B cell (primary cell): ENCODE results near the gene GPR180. TPM values are rescaled to one million over a fixed set of nuclear protein-coding genes. Genes with fewer than 3 reads are reported as not detected.

ENCODE experiments used
- ATAC-seq: fragments of 200-7000 bp; cut with Tn5 transposase; one replicate; pipeline ENCODE4 v1.10.0; 2021; ENCODE audit warnings: low read depth, mild to moderate bottlenecking, moderate number of reproducible peaks, moderate library complexity
- CTCF ChIA-PET: fragments of 350-600 bp; sonication (Branson Sonifier 250); formaldehyde crosslinking; loops from one replicate; lab custom pipeline; 2021; ENCODE audit warnings: antibody characterized with exemption, inconsistent platforms; lab: Charles Lee
- POLR2A ChIA-PET: fragments of 350-600 bp; sonication (Branson Sonifier 250); formaldehyde crosslinking; loops from one replicate; lab custom pipeline; 2021; ENCODE audit warnings: antibody characterized with exemption; lab: Charles Lee
- DNase-seq: peaks from one replicate; pipeline ENCODE4 v3.0.0; 2013
- H2AFZ ChIP-seq: 2 replicates; pipeline ENCODE4 v1.6.1; 2012; ENCODE audit warnings: mild to moderate bottlenecking, low read depth, low read length; ENCODE audit not compliant: insufficient read depth, poor library complexity, severe bottlenecking
- H3K27ac ChIP-seq, 2 donors: 1 replicate in 1 of 2; 2 replicates in 1 of 2; pipeline ENCODE4 v1.5.1; 2012 to 2013; ENCODE audit warnings: low read length in 2 of 2, mild to moderate bottlenecking in 2 of 2, moderate library complexity in 1 of 2
- H3K27me3 ChIP-seq, 4 experiments: fragments of 200-600 bp in 1 of 4; sonication (generic) in 1 of 4; replicated peaks in 1 of 4; 1 replicate in 2 of 4; 2 replicates in 2 of 4; pipeline versions ENCODE4 v1.6.1 to v1.7.0; 2013 to 2016; ENCODE audit warnings: low read length in 3 of 4, mild to moderate bottlenecking in 2 of 4, mixed read lengths in 1 of 4, moderate library complexity in 1 of 4; ENCODE audit not compliant: insufficient read depth in 4 of 4, control insufficient read depth in 3 of 4; ENCODE audit errors: control extremely low read depth in 1 of 4
- H3K36me3 ChIP-seq, 2 experiments: replicated peaks in 1 of 2; 1 replicate in 1 of 2; 2 replicates in 1 of 2; pipeline versions ENCODE4 v1.6.1 to v1.7.1; 2013; ENCODE audit warnings: low read length in 1 of 2; ENCODE audit not compliant: insufficient read depth in 2 of 2, control insufficient read depth in 1 of 2; ENCODE audit errors: control extremely low read depth in 1 of 2, extremely low read depth in 1 of 2
- H3K4me1 ChIP-seq, 2 donors: fragments of 200-600 bp in 1 of 2; sonication (generic) in 1 of 2; 1 replicate in 1 of 2; 2 replicates in 1 of 2; pipeline versions ENCODE4 v1.5.1 to v1.6.1; 2013 to 2017; ENCODE audit warnings: low read length in 2 of 2; ENCODE audit not compliant: control insufficient read depth in 2 of 2, insufficient read depth in 2 of 2
- H3K4me2 ChIP-seq: replicated peaks from 2 replicates; pipeline ENCODE3; 2012; ENCODE audit warnings: mild to moderate bottlenecking, low read depth, low read length; ENCODE audit not compliant: poor library complexity, severe bottlenecking
- H3K4me3 ChIP-seq, 5 experiments: fragments of 200-600 bp in 1 of 5; sonication (generic) in 1 of 5; 1 replicate in 3 of 5; 2 replicates in 2 of 5; pipeline versions ENCODE4 v1.5.1 to v1.7.0; 2011 to 2016; ENCODE audit warnings: low read length in 4 of 5, mild to moderate bottlenecking in 4 of 5, low read depth in 2 of 5, control low read depth in 1 of 5, moderate library complexity in 1 of 5; ENCODE audit not compliant: insufficient read depth in 1 of 5; ENCODE audit errors: control extremely low read depth in 1 of 5, extremely low read depth in 1 of 5
- H3K79me2 ChIP-seq: fragments of 200-600 bp; sonication (generic); one replicate; pipeline ENCODE4 v1.6.0; 2016; ENCODE audit warnings: low read length; ENCODE audit not compliant: control insufficient read depth, insufficient read depth
- H3K9ac ChIP-seq: fragments of 200-600 bp; sonication (generic); 2 replicates; pipeline ENCODE4 v1.6.1; 2017; ENCODE audit warnings: mild to moderate bottlenecking, low read length, moderate library complexity
- H3K9me3 ChIP-seq, 3 donors: one replicate each; pipeline versions ENCODE4 v1.6.1 to v1.7.1; 2013; ENCODE audit warnings: low read length in 2 of 3; ENCODE audit not compliant: control insufficient read depth in 2 of 3, insufficient read depth in 1 of 3; ENCODE audit errors: control extremely low read depth in 1 of 3
- H4K20me1 ChIP-seq: 2 replicates; pipeline ENCODE4 v1.6.0; 2012; ENCODE audit warnings: mild to moderate bottlenecking, low read length; ENCODE audit not compliant: insufficient read depth, control insufficient read depth, poor library complexity, severe bottlenecking
- H3K27ac Mint-ChIP-seq: one replicate; pipeline ENCODE4 v1.8.0; 2021; ENCODE audit warnings: mixed read lengths
- H3K27me3 Mint-ChIP-seq: one replicate; pipeline ENCODE4 v1.8.0; 2021; ENCODE audit warnings: mixed read lengths
- H3K4me1 Mint-ChIP-seq: one replicate; pipeline ENCODE4 v1.8.0; 2021; ENCODE audit warnings: mixed read lengths
- H3K4me3 Mint-ChIP-seq: one replicate; pipeline ENCODE4 v1.8.0; 2021; ENCODE audit warnings: mixed read lengths
- H3K9me3 Mint-ChIP-seq: one replicate; pipeline ENCODE4 v1.8.0; 2022; ENCODE audit warnings: mixed read lengths; ENCODE audit not compliant: insufficient read depth
- EZH2 ChIP-seq: IDR thresholded peaks from 2 replicates; pipeline ENCODE4 v1.6.1; 2012; ENCODE audit warnings: borderline replicate concordance, low read depth, mild to moderate bottlenecking, moderate library complexity, low read length; ENCODE audit not compliant: insufficient read depth, poor library complexity, severe bottlenecking
- WGBS: methylation state at CpG from one replicate; pipeline ENCODE4 v1.1.5; 2013; ENCODE audit warnings: missing lambda C conversion rate; ENCODE audit not compliant: insufficient coverage; 5-methylcytosine and 5-hydroxymethylcytosine counted together
- intact Hi-C: fragments of 100-400 bp; cut with micrococcal nuclease; formaldehyde crosslinking; loops from one replicate; pipeline ENCODE4 v1.10.0; 2022
- polyA plus RNA-seq: library from polyadenylated mRNA; depleted of rRNA; stranded (reverse); fragments of >200 nt; gene quantifications from 2 replicates; pipeline ENCODE4 v1.2.3, GENCODE V29; 2012
- total RNA-seq, 2 donors: library from RNA; stranded (reverse); fragments of 120-200 nt in 1 of 2; gene quantifications; 1 replicate in 1 of 2; 2 replicates in 1 of 2; pipeline versions ENCODE4 v1.2.3 to v1.2.4, GENCODE V29; 2013 to 2022
- TF ChIP-seq, protein P1 (sequence below): fragments of 200-600 bp; IDR thresholded peaks from one replicate; pipeline ENCODE4 v1.8.0; 2022; ENCODE audit warnings: antibody characterized with exemption, mild to moderate bottlenecking

GPR180 gene
- total and polyA plus RNA-seq, 2 donors (not counting 1 experiment from before 2014, with no cell fraction given), result 1.2 to 4.7 TPM

- Mint-ChIP-seq H3K27me3 (peaks cover 31% of the 10 kb centered on the region), H3K4me1 (no peaks in the 10 kb centered on the region), H3K9me3 (no peaks in the 10 kb centered on the region), H3K27ac (no peak overlapping the region), H3K4me3 (no peak overlapping the region)
- no peak overlapping the region for H3K4me2 ChIP-seq
- ChIA-PET POLR2A (no interaction called here), CTCF (interaction anchor here (1.0 to 1.2 kb wide), 2 partner anchors 725 to 1155 kb away, joined by 3 read pairs; no protein-coding TSS in a partner anchor)
- H3K9me3 ChIP-seq, result no peaks in the 10 kb centered on the region
- H3K4me1 ChIP-seq, result no peaks in the 10 kb centered on the region
- no peaks in the 10 kb centered on the region for H3K36me3 ChIP-seq
- H3K4me3 ChIP-seq, result no peak overlapping the region
- H3K27ac ChIP-seq, result no peak overlapping the region
- no peaks in the 10 kb centered on the region for H4K20me1 ChIP-seq
- intact Hi-C loops, result no loop called here
- DNase-seq (no peak), ATAC-seq (no peak)
- H3K9ac ChIP-seq, result no peak overlapping the region
- TF ChIP-seq, protein P1, sequence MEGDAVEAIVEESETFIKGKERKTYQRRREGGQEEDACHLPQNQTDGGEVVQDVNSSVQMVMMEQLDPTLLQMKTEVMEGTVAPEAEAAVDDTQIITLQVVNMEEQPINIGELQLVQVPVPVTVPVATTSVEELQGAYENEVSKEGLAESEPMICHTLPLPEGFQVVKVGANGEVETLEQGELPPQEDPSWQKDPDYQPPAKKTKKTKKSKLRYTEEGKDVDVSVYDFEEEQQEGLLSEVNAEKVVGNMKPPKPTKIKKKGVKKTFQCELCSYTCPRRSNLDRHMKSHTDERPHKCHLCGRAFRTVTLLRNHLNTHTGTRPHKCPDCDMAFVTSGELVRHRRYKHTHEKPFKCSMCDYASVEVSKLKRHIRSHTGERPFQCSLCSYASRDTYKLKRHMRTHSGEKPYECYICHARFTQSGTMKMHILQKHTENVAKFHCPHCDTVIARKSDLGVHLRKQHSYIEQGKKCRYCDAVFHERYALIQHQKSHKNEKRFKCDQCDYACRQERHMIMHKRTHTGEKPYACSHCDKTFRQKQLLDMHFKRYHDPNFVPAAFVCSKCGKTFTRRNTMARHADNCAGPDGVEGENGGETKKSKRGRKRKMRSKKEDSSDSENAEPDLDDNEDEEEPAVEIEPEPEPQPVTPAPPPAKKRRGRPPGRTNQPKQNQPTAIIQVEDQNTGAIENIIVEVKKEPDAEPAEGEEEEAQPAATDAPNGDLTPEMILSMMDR, result no peak
- TF ChIP-seq EZH2, result no peak
- H3K27me3 ChIP-seq, result peaks cover 0 to 17% (median 10%) of the 10 kb centered on the region in 4 experiments
- WGBS, result 75% methylated on average over 1 of the region's 2 CpGs
- no peak overlapping the region for H2AFZ ChIP-seq
- no peaks in the 10 kb centered on the region for H3K79me2 ChIP-seq
Measured at GRCh38 chr13:94678845-94679244, 77.2 kb downstream of the GPR180 start.

- WGBS, result 93% methylated on average over 3 of the region's 6 CpGs
- no peak overlapping the region for H3K9ac ChIP-seq
- Mint-ChIP-seq H3K4me3 (no peak overlapping the region), H3K27me3 (peaks cover 31% of the 10 kb centered on the region), H3K9me3 (no peaks in the 10 kb centered on the region), H3K27ac (no peak overlapping the region), H3K4me1 (no peaks in the 10 kb centered on the region)
- intact Hi-C loops, result no loop called here
- CTCF ChIA-PET, result interaction anchor here (1.0 kb wide), 1 partner anchor 1154 kb away, joined by 3 read pairs; no protein-coding TSS in a partner anchor
- H3K4me1 ChIP-seq, result no peaks in the 10 kb centered on the region
- no peak overlapping the region for H2AFZ ChIP-seq
- DNase-seq (no peak), ATAC-seq (no peak)
- TF ChIP-seq, protein P1, result no peak
- TF ChIP-seq EZH2, result no peak
- no peaks in the 10 kb centered on the region for H3K9me3 ChIP-seq
- no peak overlapping the region for H3K27ac ChIP-seq
- no peak overlapping the region for H3K4me3 ChIP-seq
- no peak overlapping the region for H3K4me2 ChIP-seq
- POLR2A ChIA-PET, result no interaction called here
- H3K36me3 ChIP-seq, result no peaks in the 10 kb centered on the region
- no peaks in the 10 kb centered on the region for H3K79me2 ChIP-seq
- H4K20me1 ChIP-seq, result no peaks in the 10 kb centered on the region
- peaks cover 0 to 17% (median 10%) of the 10 kb centered on the region in 4 experiments for H3K27me3 ChIP-seq
Measured at GRCh38 chr13:94679614-94680013, 78.0 kb downstream of the GPR180 start.
